Measurements from ENCODE around the gene DAZAP2. TPM values are rescaled to one million over a fixed set of nuclear protein-coding genes. Genes with fewer than 3 reads are reported as not detected.

DAZAP2 gene
- total and polyA plus RNA-seq, 9 of the 15 experiments (the other 6 are each of a cell fraction or from before 2014, with no cell fraction given): 116 to 668 (median 227) TPM

DNA sequence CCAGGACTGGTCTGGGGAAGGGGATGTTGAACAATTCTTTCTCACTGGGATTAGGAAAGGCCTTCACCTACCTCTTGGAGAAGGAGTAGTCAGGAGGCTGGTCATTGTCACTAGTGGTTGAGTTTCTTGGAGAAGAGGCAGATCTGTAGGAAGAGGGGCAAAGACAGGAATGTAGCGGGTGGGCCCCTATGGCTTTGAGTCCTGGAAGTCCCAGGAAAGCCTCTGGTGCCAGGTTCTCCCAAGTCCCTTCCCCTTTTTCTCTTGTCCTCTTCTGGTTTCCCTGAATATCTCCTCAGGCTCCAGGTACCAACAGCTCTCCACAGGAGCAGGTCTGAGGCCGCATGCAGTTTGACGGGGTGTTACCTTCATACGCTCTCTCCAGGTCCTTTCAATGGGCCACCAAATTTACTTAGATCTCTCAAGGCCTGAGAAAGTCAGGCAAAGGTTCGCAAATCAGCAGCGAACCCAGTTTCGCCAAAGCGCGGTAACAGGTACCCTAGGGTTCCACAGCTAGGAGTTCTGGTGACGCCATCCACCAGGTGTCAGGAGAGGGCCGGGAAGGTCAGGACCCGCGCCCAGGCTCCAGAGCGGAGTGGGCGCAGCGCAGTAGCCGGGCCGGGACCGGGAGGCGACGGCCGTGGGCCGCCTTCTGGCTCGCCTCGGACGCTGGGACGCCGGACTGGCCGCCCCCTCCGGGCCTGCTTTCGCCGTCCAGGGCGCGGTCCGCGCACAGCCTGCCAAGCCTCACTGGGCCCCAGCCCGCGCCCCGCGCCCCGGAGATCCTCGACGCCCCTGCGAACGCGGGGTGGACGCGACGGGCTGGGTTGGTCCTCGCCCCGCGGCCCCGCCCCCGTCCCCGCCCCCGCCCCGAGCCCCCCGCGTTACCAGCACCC is 30.8 kb downstream of the DAZAP2 start (continued):
- TF ChIP-seq, protein P1, sequence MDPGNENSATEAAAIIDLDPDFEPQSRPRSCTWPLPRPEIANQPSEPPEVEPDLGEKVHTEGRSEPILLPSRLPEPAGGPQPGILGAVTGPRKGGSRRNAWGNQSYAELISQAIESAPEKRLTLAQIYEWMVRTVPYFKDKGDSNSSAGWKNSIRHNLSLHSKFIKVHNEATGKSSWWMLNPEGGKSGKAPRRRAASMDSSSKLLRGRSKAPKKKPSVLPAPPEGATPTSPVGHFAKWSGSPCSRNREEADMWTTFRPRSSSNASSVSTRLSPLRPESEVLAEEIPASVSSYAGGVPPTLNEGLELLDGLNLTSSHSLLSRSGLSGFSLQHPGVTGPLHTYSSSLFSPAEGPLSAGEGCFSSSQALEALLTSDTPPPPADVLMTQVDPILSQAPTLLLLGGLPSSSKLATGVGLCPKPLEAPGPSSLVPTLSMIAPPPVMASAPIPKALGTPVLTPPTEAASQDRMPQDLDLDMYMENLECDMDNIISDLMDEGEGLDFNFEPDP (CRISPR knock-in tag; IDR thresholded peaks at IDR 0.05): no peak
- TF ChIP-seq RHOXF2B (CRISPR knock-in tag; conservative IDR thresholded peaks at IDR 0.05) (no peak), ZNF347 (CRISPR knock-in tag; IDR thresholded peaks at IDR 0.05; ENCODE audit: low read depth) (no peak), POLR2B (IDR thresholded peaks at IDR 0.05; ENCODE audit: low read depth, partially characterized antibody) (no peak), NFE2 (IDR thresholded peaks at IDR 0.05; ENCODE audit: low read depth) (no peak), ZNF785 (CRISPR knock-in tag; IDR thresholded peaks at IDR 0.05) (no peak), EZH2 (IDR thresholded peaks at IDR 0.05; ENCODE audit: borderline replicate concordance, low read depth, low read length) (no peak), HNRNPK (IDR thresholded peaks at IDR 0.05; ENCODE audit: low read depth, low read length, poor library complexity, severe bottlenecking) (no peak), SUPT5H (IDR thresholded peaks at IDR 0.05) (no peak), SMAD4 (CRISPR knock-in tag; conservative IDR thresholded peaks at IDR 0.05) (peak; percentile 37), CBX1 (IDR thresholded peaks at IDR 0.05; ENCODE audit: low read depth) (no peak), RFX7 (CRISPR knock-in tag; IDR thresholded peaks at IDR 0.05) (no peak)
- TF ChIP-seq, protein P2, sequence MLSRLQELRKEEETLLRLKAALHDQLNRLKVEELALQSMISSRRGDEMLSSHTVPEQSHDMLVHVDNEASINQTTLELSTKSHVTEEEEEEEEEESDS (CRISPR knock-in tag; IDR thresholded peaks at IDR 0.05): no peak
- TF ChIP-seq, protein P3, sequence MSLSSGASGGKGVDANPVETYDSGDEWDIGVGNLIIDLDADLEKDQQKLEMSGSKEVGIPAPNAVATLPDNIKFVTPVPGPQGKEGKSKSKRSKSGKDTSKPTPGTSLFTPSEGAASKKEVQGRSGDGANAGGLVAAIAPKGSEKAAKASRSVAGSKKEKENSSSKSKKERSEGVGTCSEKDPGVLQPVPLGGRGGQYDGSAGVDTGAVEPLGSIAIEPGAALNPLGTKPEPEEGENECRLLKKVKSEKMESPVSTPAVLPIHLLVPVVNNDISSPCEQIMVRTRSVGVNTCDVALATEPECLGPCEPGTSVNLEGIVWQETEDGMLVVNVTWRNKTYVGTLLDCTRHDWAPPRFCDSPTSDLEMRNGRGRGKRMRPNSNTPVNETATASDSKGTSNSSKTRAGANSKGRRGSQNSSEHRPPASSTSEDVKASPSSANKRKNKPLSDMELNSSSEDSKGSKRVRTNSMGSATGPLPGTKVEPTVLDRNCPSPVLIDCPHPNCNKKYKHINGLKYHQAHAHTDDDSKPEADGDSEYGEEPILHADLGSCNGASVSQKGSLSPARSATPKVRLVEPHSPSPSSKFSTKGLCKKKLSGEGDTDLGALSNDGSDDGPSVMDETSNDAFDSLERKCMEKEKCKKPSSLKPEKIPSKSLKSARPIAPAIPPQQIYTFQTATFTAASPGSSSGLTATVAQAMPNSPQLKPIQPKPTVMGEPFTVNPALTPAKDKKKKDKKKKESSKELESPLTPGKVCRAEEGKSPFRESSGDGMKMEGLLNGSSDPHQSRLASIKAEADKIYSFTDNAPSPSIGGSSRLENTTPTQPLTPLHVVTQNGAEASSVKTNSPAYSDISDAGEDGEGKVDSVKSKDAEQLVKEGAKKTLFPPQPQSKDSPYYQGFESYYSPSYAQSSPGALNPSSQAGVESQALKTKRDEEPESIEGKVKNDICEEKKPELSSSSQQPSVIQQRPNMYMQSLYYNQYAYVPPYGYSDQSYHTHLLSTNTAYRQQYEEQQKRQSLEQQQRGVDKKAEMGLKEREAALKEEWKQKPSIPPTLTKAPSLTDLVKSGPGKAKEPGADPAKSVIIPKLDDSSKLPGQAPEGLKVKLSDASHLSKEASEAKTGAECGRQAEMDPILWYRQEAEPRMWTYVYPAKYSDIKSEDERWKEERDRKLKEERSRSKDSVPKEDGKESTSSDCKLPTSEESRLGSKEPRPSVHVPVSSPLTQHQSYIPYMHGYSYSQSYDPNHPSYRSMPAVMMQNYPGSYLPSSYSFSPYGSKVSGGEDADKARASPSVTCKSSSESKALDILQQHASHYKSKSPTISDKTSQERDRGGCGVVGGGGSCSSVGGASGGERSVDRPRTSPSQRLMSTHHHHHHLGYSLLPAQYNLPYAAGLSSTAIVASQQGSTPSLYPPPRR (CRISPR knock-in tag; IDR thresholded peaks at IDR 0.05; ENCODE audit: borderline replicate concordance): peak; percentile 84; the same call in 1 of the 2 replicates
- TF ChIP-seq, protein P4, sequence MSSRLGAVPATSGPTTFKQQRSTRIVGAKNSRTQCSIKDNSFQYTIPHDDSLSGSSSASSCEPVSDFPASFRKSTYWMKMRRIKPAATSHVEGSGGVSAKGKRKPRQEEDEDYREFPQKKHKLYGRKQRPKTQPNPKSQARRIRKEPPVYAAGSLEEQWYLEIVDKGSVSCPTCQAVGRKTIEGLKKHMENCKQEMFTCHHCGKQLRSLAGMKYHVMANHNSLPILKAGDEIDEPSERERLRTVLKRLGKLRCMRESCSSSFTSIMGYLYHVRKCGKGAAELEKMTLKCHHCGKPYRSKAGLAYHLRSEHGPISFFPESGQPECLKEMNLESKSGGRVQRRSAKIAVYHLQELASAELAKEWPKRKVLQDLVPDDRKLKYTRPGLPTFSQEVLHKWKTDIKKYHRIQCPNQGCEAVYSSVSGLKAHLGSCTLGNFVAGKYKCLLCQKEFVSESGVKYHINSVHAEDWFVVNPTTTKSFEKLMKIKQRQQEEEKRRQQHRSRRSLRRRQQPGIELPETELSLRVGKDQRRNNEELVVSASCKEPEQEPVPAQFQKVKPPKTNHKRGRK (tag; IDR thresholded peaks at IDR 0.05): no peak
- TF ChIP-seq, protein P5, sequence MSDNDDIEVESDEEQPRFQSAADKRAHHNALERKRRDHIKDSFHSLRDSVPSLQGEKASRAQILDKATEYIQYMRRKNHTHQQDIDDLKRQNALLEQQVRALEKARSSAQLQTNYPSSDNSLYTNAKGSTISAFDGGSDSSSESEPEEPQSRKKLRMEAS (CRISPR knock-in tag; IDR thresholded peaks at IDR 0.05): peak; percentile 71; the same call in 1 of the 2 replicates
- TF ChIP-seq, protein P6, sequence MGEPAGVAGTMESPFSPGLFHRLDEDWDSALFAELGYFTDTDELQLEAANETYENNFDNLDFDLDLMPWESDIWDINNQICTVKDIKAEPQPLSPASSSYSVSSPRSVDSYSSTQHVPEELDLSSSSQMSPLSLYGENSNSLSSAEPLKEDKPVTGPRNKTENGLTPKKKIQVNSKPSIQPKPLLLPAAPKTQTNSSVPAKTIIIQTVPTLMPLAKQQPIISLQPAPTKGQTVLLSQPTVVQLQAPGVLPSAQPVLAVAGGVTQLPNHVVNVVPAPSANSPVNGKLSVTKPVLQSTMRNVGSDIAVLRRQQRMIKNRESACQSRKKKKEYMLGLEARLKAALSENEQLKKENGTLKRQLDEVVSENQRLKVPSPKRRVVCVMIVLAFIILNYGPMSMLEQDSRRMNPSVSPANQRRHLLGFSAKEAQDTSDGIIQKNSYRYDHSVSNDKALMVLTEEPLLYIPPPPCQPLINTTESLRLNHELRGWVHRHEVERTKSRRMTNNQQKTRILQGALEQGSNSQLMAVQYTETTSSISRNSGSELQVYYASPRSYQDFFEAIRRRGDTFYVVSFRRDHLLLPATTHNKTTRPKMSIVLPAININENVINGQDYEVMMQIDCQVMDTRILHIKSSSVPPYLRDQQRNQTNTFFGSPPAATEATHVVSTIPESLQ (CRISPR knock-in tag; IDR thresholded peaks at IDR 0.05): no peak

Measured in K562 (cell line).